ENCODE measurements around the gene LRMDA. TPM values are rescaled to one million over a fixed set of nuclear protein-coding genes. Genes with fewer than 3 reads are reported as not detected.

LRMDA gene
- total RNA-seq, 4 donors from 2014 or later = 9.8 to 18.6 (median 15.8) TPM

- Histone ChIP-seq H3K9me3 (peaks cover 0 to 21% (median 7%) of the 10 kb centered on the region in 4 donors), H3K27me3 (no peaks in the 10 kb centered on the region), H3K27ac (no peak overlapping the region), H3K4me3 (no peak overlapping the region), H3K4me1 (no peaks in the 10 kb centered on the region), H3K36me3 (no peaks in the 10 kb centered on the region)
- WGBS, 2 donors = 92 to 93% methylated on average over 1 of the region's 1 CpG
- DNase-seq (ENCODE audit: low spot score in 2 of 2) = no peak
- TF ChIP-seq EP300 (IDR thresholded peaks at IDR 0.05) = no peak
These were observed 155.4 kb downstream of the LRMDA start for GRCh38 chr10:75586814-75587213.

GRCh38 chr10:75588031-75588430 is 156.6 kb downstream of the LRMDA start:
- no peak overlapping the region for H3K27ac ChIP-seq
- H3K4me3 ChIP-seq = no peak overlapping the region
- no peaks in the 10 kb centered on the region for H3K27me3 ChIP-seq
- TF ChIP-seq POLR2A (IDR thresholded peaks at IDR 0.05) (no peak), CTCF (IDR thresholded peaks at IDR 0.05) (no peak), EP300 (IDR thresholded peaks at IDR 0.05) (no peak)
- 63% methylated on average over 1 of the region's 1 CpG for WGBS, 2 donors
- H3K36me3 ChIP-seq = no peaks in the 10 kb centered on the region
- DNase-seq (ENCODE audit: low spot score in 2 of 2) = no peak
- H3K4me1 ChIP-seq = peaks cover 0 to 8% (median 0%) of the 10 kb centered on the region in 4 donors
- peaks cover 0 to 9% (median 0%) of the 10 kb centered on the region in 4 donors for H3K9me3 ChIP-seq

DNA sequence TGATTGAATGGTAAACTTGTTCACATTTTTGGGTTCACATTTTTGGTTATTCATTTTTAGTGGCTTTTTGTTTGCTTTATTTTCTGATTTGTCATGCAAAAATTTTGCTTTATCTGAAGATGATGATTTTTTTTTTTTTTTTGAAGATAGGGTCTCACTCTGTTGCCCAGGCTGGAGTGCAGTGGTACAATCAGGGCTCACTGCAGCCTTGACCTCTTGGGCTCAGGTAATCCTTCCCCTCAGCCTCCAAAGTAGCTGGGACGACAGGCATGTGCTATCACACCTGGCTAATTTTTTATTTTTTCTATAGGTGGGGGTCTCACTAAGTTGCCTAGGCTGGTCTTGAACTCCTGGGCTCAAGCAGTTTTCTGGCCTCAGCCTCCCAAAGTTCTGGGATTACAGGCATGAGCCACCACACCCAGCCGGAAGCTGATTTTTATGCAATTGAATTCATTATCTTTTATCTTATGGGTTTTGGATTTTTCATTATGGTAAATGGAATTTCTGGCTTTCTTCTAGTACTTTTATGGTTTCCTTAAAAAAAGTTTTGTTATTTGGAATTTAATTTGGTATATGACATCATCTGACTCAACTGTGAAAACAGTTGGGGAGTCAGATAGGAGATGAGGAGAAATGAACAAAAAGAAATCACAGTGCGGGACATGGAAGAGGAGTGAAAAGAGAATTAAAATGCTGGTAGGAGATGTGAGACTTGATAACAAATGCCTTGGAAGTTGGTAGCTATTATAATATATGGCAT is 158.7 kb downstream of the LRMDA start:
- WGBS, 2 donors = 97 to 98% methylated on average over 3 of the region's 3 CpGs
- H3K4me3 ChIP-seq = no peak overlapping the region
- no peaks in the 10 kb centered on the region for H3K36me3 ChIP-seq
- H3K9me3 ChIP-seq = no peaks in the 10 kb centered on the region
- H3K4me1 ChIP-seq = peaks cover 0 to 15% (median 0%) of the 10 kb centered on the region in 4 donors
- H3K27me3 ChIP-seq = no peaks in the 10 kb centered on the region
- DNase-seq (ENCODE audit: low spot score in 2 of 2) = no peak
- no peak overlapping the region for H3K27ac ChIP-seq
- TF ChIP-seq CTCF (IDR thresholded peaks at IDR 0.05) (no peak), EP300 (IDR thresholded peaks at IDR 0.05) (no peak), POLR2A (IDR thresholded peaks at IDR 0.05) (no peak)

GRCh38 chr10:75592151-75592787 is 160.8 kb downstream of the LRMDA start:
- TF ChIP-seq CTCF (IDR thresholded peaks at IDR 0.05) (no peak), POLR2A (IDR thresholded peaks at IDR 0.05) (no peak), EP300 (IDR thresholded peaks at IDR 0.05) (no peak)
- Histone ChIP-seq H3K27ac (no peak overlapping the region), H3K4me3 (peak overlapping the region in 1 of 4 donors; percentile 28), H3K4me1 (peaks cover 0 to 15% (median 0%) of the 10 kb centered on the region in 4 donors), H3K9me3 (no peaks in the 10 kb centered on the region), H3K27me3 (no peaks in the 10 kb centered on the region), H3K36me3 (no peaks in the 10 kb centered on the region)
- WGBS, 2 donors = 79% methylated on average over 31 of the region's 31 CpGs
- no peak for DNase-seq (ENCODE audit: low spot score in 2 of 2)

- Histone ChIP-seq H3K4me3 (peak overlapping the region in 1 of 4 donors; percentile 28), H3K27ac (no peak overlapping the region), H3K27me3 (no peaks in the 10 kb centered on the region), H3K36me3 (no peaks in the 10 kb centered on the region), H3K4me1 (peaks cover 0 to 15% (median 0%) of the 10 kb centered on the region in 4 donors), H3K9me3 (no peaks in the 10 kb centered on the region)
- 41 to 42% methylated on average over 8 of the region's 8 CpGs for WGBS, 2 donors
- no peak for DNase-seq (ENCODE audit: low spot score in 2 of 2)
- TF ChIP-seq CTCF (IDR thresholded peaks at IDR 0.05) (no peak), POLR2A (IDR thresholded peaks at IDR 0.05) (no peak), EP300 (IDR thresholded peaks at IDR 0.05) (no peak)
These were observed 161.6 kb downstream of the LRMDA start for GRCh38 chr10:75592791-75593643.

Measured in tibial nerve (tissue), 4 donors.